ENCODE measurements around the gene PABPN1L.

Gene PABPN1L

DNA sequence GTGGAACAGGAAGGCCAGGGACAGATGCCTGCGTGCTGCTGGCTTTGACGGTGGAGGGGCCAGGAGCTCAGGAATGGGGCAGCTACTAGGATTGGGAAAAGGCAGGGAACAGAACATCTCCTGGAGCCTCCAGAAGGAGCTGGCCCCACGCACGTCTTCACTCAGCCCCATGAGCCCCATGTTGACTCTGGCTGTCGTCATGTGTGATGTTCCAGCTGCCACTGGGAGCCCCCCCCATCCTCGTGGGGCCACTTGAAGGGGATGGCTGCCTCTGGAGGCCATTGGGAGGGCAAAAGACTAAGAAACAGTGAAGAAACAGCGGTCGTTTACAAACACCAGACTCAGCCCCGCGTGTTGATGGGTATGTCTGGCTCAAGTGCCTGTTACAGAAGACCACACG, 36.2 kb downstream of the PABPN1L start:
- no peaks in the 10 kb centered on the region for H3K27me3 ChIP-seq (ENCODE audit: control insufficient read depth, low read length)
- TF ChIP-seq EZH2phosphoT487 (IDR thresholded peaks at IDR 0.05; ENCODE audit: borderline replicate concordance, low read length) (no peak), CTCF (IDR thresholded peaks at IDR 0.05; ENCODE audit: low read depth, low read length, poor library complexity, severe bottlenecking) (no peak)
- no peaks in the 10 kb centered on the region for H3K36me3 ChIP-seq (ENCODE audit: control insufficient read depth, low read length)
- H3K4me2 ChIP-seq (ENCODE audit: low read length): no peak overlapping the region
- no peaks in the 10 kb centered on the region for H3F3A ChIP-seq (ENCODE audit: control insufficient read depth, insufficient read depth)
- H3K9me2 ChIP-seq (replicated peaks; ENCODE audit: control insufficient read depth, low read length): no peaks in the 10 kb centered on the region
- H3K79me2 ChIP-seq (ENCODE audit: control insufficient read depth, low read length): no peaks in the 10 kb centered on the region
- H3K27ac ChIP-seq (ENCODE audit: low read depth, low read length): no peak overlapping the region
- no peak overlapping the region for H3K4me3 ChIP-seq (ENCODE audit: low read length)
- no peaks in the 10 kb centered on the region for H4K20me1 ChIP-seq (ENCODE audit: control insufficient read depth, insufficient read depth, low read depth, low read length)
- H3K9me3 ChIP-seq (ENCODE audit: control insufficient read depth, insufficient read depth, low read length): no peaks in the 10 kb centered on the region
- H3K4me1 ChIP-seq (ENCODE audit: control insufficient read depth, low read length): peaks cover 12% of the 10 kb centered on the region

DNA sequence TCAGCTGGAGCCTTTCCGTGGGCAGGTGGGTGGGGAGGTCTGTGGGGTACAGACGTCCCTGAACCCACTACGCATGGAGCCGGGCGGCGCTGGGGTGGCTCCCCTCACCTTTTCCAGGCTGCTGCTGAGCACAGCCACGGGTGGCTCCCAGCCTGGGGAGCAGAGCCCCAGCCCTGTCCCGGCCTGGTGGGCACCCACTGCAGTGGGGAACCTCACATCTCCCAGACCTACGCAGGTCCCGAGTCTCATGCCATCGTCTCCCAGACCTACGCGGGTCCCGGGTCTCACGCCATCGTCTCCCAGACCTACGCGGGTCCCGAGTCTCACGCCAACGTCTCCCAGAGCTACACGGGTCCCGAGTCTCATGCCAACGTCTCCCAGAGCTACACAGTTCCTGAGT, 37.7 kb downstream of the PABPN1L start:
- Histone ChIP-seq H3K27ac (ENCODE audit: low read depth, low read length) (no peak overlapping the region), H3K27me3 (ENCODE audit: control insufficient read depth, low read length) (no peaks in the 10 kb centered on the region), H3K9me3 (ENCODE audit: control insufficient read depth, insufficient read depth, low read length) (no peaks in the 10 kb centered on the region), H3F3A (ENCODE audit: control insufficient read depth, insufficient read depth) (no peaks in the 10 kb centered on the region), H3K79me2 (ENCODE audit: control insufficient read depth, low read length) (no peaks in the 10 kb centered on the region), H3K36me3 (ENCODE audit: control insufficient read depth, low read length) (no peaks in the 10 kb centered on the region), H3K4me1 (ENCODE audit: control insufficient read depth, low read length) (peaks cover 8% of the 10 kb centered on the region), H3K9me2 (replicated peaks; ENCODE audit: control insufficient read depth, low read length) (no peaks in the 10 kb centered on the region), H3K4me3 (ENCODE audit: low read length) (no peak overlapping the region), H3K4me2 (ENCODE audit: low read length) (no peak overlapping the region), H4K20me1 (ENCODE audit: control insufficient read depth, insufficient read depth, low read depth, low read length) (no peaks in the 10 kb centered on the region)
- TF ChIP-seq CTCF (IDR thresholded peaks at IDR 0.05; ENCODE audit: low read depth, low read length, poor library complexity, severe bottlenecking) (no peak), EZH2phosphoT487 (IDR thresholded peaks at IDR 0.05; ENCODE audit: borderline replicate concordance, low read length) (no peak)

DNA sequence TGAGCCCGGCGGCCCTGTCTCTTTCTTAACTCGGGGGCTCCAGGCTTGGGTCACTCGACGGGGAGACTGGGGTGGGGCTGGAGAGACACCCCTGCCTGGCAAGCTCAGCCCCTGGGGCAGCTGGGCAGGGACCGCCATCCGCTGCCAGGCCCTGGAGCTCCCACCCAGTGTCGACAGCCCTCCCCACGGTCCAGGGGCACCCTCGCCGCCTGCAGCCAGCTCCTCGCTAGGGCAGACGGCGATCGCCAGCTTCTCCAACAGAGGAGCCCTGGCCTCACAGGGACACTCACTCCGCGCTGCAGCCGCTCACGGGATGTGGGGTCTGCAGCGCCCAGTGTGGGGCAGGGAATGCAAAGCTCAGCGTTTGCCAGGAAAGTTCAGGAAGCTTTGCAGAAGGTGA, 38.7 kb downstream of the PABPN1L start:
- no peaks in the 10 kb centered on the region for H3K9me3 ChIP-seq (ENCODE audit: control insufficient read depth, insufficient read depth, low read length)
- H4K20me1 ChIP-seq (ENCODE audit: control insufficient read depth, insufficient read depth, low read depth, low read length): no peaks in the 10 kb centered on the region
- H3K9me2 ChIP-seq (replicated peaks; ENCODE audit: control insufficient read depth, low read length): no peaks in the 10 kb centered on the region
- H3K27me3 ChIP-seq (ENCODE audit: control insufficient read depth, low read length): no peaks in the 10 kb centered on the region
- H3K79me2 ChIP-seq (ENCODE audit: control insufficient read depth, low read length): no peaks in the 10 kb centered on the region
- no peak overlapping the region for H3K27ac ChIP-seq (ENCODE audit: low read depth, low read length)
- no peak for TF ChIP-seq CTCF (IDR thresholded peaks at IDR 0.05; ENCODE audit: low read depth, low read length, poor library complexity, severe bottlenecking)
- no peak for TF ChIP-seq EZH2phosphoT487 (IDR thresholded peaks at IDR 0.05; ENCODE audit: borderline replicate concordance, low read length)
- H3F3A ChIP-seq (ENCODE audit: control insufficient read depth, insufficient read depth): no peaks in the 10 kb centered on the region
- no peak overlapping the region for H3K4me3 ChIP-seq (ENCODE audit: low read length)
- H3K4me1 ChIP-seq (ENCODE audit: control insufficient read depth, low read length): no peaks in the 10 kb centered on the region
- no peaks in the 10 kb centered on the region for H3K36me3 ChIP-seq (ENCODE audit: control insufficient read depth, low read length)
- H3K4me2 ChIP-seq (ENCODE audit: low read length): no peak overlapping the region

Measured in DOHH2 (cell line).